GM12878 (cell line): ENCODE data around the gene CCDC12.

Source experiments
- CTCF ChIP-seq, 3 experiments: IDR thresholded peaks in 2 of 3; conservative IDR thresholded peaks in 1 of 3; 2 replicates each; pipeline ENCODE4 v1.5.1; 2011; ENCODE audit warnings: low read depth in 3 of 3, low read length in 3 of 3, mild to moderate bottlenecking in 3 of 3, control low read depth in 2 of 3, moderate library complexity in 2 of 3, inconsistent platforms in 1 of 3, mixed read lengths in 1 of 3; ENCODE audit not compliant: control insufficient read depth in 2 of 3, insufficient read depth in 1 of 3; ENCODE audit errors: extremely low read depth in 1 of 3
- FOXM1 ChIP-seq: IDR thresholded peaks from 2 replicates; pipeline ENCODE4 v1.6.1; 2012; ENCODE audit warnings: low read depth, mild to moderate bottlenecking, inconsistent platforms, low read length, moderate library complexity
- JUNB ChIP-seq: IDR thresholded peaks from 2 replicates; pipeline ENCODE4 v1.6.1; 2016; ENCODE audit warnings: antibody characterized with exemption, mild to moderate bottlenecking
- JUND ChIP-seq: IDR thresholded peaks from 2 replicates; pipeline ENCODE4 v1.6.1; 2012; ENCODE audit warnings: low read depth, mild to moderate bottlenecking, low read length, improper control_type of control experiment, moderate library complexity
- KDM1A ChIP-seq: fragments of 200-600 bp; sonication (generic); IDR thresholded peaks from 2 replicates; pipeline ENCODE4 v1.6.1; 2016; ENCODE audit warnings: borderline replicate concordance
- POLR2A ChIP-seq: IDR thresholded peaks from 2 replicates; pipeline ENCODE4 v1.6.1; 2011; ENCODE audit warnings: low read depth, mild to moderate bottlenecking, low read length
- POLR2AphosphoS5 ChIP-seq: IDR thresholded peaks from 2 replicates; pipeline ENCODE4 v1.6.1; 2011; ENCODE audit warnings: mild to moderate bottlenecking, low read length, inconsistent platforms
- SMC3 ChIP-seq: IDR thresholded peaks from 2 replicates; pipeline ENCODE4 v1.6.1; 2011; ENCODE audit warnings: low read length, improper control_type of control experiment, borderline replicate concordance
- SUZ12 ChIP-seq: fragments of 200-600 bp; sonication (generic); IDR thresholded peaks from one replicate; pipeline ENCODE4 v1.6.1; 2018; ENCODE audit warnings: antibody characterized with exemption, mild to moderate bottlenecking; ENCODE audit not compliant: unreplicated experiment
- TAF1 ChIP-seq: IDR thresholded peaks from 2 replicates; pipeline ENCODE4 v1.6.1; 2011; ENCODE audit warnings: mild to moderate bottlenecking, low read depth, low read length, borderline replicate concordance
- ZNF274 ChIP-seq: IDR thresholded peaks from one replicate; pipeline ENCODE4 v1.8.0; 2011; ENCODE audit not compliant: insufficient read length, insufficient read depth
- TF ChIP-seq, protein P1 (sequence below): fragments of 450-650 bp; IDR thresholded peaks from 2 replicates; pipeline ENCODE4 v1.6.1; 2017; ENCODE audit warnings: antibody characterized with exemption, mild to moderate bottlenecking, moderate library complexity
- TF ChIP-seq, protein P2 (sequence below): IDR thresholded peaks from 2 replicates; pipeline ENCODE4 v1.6.1; 2011; ENCODE audit warnings: low read depth, low read length, improper control_type of control experiment, borderline replicate concordance

- no peak for TF ChIP-seq POLR2A
- TF ChIP-seq TAF1, result no peak
- no peak for TF ChIP-seq CTCF (IDR thresholded peaks at IDR 0.05 in 2 of 3, conservative IDR thresholded peaks at IDR 0.05 in 1 of 3; ENCODE audit: control insufficient read depth in 2 of 3, extremely low read depth in 1 of 3, insufficient read depth in 1 of 3, low read depth in 3 of 3, low read length in 3 of 3)
- TF ChIP-seq SMC3, result no peak
- TF ChIP-seq SUZ12, result no peak
- no peak for TF ChIP-seq POLR2AphosphoS5
- TF ChIP-seq, protein P1, sequence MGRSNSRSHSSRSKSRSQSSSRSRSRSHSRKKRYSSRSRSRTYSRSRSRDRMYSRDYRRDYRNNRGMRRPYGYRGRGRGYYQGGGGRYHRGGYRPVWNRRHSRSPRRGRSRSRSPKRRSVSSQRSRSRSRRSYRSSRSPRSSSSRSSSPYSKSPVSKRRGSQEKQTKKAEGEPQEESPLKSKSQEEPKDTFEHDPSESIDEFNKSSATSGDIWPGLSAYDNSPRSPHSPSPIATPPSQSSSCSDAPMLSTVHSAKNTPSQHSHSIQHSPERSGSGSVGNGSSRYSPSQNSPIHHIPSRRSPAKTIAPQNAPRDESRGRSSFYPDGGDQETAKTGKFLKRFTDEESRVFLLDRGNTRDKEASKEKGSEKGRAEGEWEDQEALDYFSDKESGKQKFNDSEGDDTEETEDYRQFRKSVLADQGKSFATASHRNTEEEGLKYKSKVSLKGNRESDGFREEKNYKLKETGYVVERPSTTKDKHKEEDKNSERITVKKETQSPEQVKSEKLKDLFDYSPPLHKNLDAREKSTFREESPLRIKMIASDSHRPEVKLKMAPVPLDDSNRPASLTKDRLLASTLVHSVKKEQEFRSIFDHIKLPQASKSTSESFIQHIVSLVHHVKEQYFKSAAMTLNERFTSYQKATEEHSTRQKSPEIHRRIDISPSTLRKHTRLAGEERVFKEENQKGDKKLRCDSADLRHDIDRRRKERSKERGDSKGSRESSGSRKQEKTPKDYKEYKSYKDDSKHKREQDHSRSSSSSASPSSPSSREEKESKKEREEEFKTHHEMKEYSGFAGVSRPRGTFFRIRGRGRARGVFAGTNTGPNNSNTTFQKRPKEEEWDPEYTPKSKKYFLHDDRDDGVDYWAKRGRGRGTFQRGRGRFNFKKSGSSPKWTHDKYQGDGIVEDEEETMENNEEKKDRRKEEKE, result no peak
- TF ChIP-seq JUNB, result no peak
- no peak for TF ChIP-seq JUND
- TF ChIP-seq KDM1A, result no peak
- TF ChIP-seq ZNF274, result no peak
- no peak for TF ChIP-seq FOXM1
- TF ChIP-seq, protein P2, sequence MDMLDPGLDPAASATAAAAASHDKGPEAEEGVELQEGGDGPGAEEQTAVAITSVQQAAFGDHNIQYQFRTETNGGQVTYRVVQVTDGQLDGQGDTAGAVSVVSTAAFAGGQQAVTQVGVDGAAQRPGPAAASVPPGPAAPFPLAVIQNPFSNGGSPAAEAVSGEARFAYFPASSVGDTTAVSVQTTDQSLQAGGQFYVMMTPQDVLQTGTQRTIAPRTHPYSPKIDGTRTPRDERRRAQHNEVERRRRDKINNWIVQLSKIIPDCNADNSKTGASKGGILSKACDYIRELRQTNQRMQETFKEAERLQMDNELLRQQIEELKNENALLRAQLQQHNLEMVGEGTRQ, result no peak
Observed at GRCh38 chr3:46890132-46890531, 86.4 kb downstream of the CCDC12 start.
